Measurements from ENCODE around the gene SIRT5. TPM values are rescaled to one million over a fixed set of nuclear protein-coding genes. Genes with fewer than 3 reads are reported as not detected.

The SIRT5 gene
- total RNA-seq, 1 experiment from 2014 or later, result 10.9 TPM

DNA sequence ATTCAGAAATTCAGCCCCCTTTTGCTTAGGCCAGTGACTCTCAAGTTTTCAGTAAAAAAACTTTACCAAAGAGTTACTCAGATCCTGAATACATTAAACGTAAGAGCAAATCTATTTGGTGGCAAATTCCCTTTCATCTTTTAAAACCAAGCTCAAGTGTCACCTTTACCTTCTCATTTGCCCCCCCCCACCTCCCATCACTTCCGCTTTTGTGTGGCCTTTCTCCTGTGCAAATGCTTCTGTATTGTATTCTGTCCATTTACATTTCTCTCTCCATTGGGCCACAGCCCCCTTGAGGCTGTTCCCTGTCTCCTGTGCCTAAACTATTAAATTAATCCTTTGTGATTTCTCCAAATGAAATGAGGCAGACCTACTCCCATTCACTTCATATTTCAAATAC lies 42.7 kb downstream of the SIRT5 start:
- H3K27ac ChIP-seq (ENCODE audit: low read length), result no peak overlapping the region
- H3K4me1 ChIP-seq (ENCODE audit: insufficient read depth, low read length), result peaks cover 22% of the 10 kb centered on the region
- ATAC-seq (no peak), DNase-seq (no peak)
- ChIA-PET CTCF (no interaction called here), POLR2A (ENCODE audit: unreplicated experiment) (no interaction called here)
- H3F3A ChIP-seq (ENCODE audit: low read length, unreplicated experiment), result no peaks in the 10 kb centered on the region
- no peak overlapping the region for H2AFZ ChIP-seq (ENCODE audit: low read length)
- H3K36me3 ChIP-seq (ENCODE audit: low read depth, low read length), result peaks cover 45% of the 10 kb centered on the region
- no peaks in the 10 kb centered on the region for H3K27me3 ChIP-seq (ENCODE audit: low read length)
- H3K9me3 ChIP-seq (ENCODE audit: low read length), result no peaks in the 10 kb centered on the region
- peaks cover 44% of the 10 kb centered on the region for H3K79me2 ChIP-seq (ENCODE audit: low read length)
- no TSS peak for BruUV-seq (replicated peaks)
- H3K4me2 ChIP-seq (ENCODE audit: low read length), result peak overlapping the region; percentile 91
- peak overlapping the region; percentile 86 for H3K4me3 ChIP-seq (ENCODE audit: low read length)
- H4K20me1 ChIP-seq (ENCODE audit: low read length), result peaks cover 8% of the 10 kb centered on the region
- TF ChIP-seq, protein P1, sequence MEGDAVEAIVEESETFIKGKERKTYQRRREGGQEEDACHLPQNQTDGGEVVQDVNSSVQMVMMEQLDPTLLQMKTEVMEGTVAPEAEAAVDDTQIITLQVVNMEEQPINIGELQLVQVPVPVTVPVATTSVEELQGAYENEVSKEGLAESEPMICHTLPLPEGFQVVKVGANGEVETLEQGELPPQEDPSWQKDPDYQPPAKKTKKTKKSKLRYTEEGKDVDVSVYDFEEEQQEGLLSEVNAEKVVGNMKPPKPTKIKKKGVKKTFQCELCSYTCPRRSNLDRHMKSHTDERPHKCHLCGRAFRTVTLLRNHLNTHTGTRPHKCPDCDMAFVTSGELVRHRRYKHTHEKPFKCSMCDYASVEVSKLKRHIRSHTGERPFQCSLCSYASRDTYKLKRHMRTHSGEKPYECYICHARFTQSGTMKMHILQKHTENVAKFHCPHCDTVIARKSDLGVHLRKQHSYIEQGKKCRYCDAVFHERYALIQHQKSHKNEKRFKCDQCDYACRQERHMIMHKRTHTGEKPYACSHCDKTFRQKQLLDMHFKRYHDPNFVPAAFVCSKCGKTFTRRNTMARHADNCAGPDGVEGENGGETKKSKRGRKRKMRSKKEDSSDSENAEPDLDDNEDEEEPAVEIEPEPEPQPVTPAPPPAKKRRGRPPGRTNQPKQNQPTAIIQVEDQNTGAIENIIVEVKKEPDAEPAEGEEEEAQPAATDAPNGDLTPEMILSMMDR (conservative IDR thresholded peaks at IDR 0.05; ENCODE audit: low read depth, low read length), result peak; percentile 12; the same call in 1 of the 2 replicates
- no peak for TF ChIP-seq EZH2phosphoT487 (IDR thresholded peaks at IDR 0.05; ENCODE audit: borderline replicate concordance, low read length)
- TF ChIP-seq EZH2 (IDR thresholded peaks at IDR 0.05; ENCODE audit: low read length, unreplicated experiment), result no peak
- intact Hi-C loops (cut with micrococcal nuclease), result loop anchor here (5.0 kb wide), 1 partner anchor 180 kb away; no protein-coding TSS in a partner anchor
- no peaks in the 10 kb centered on the region for H3K9me2 ChIP-seq (replicated peaks; ENCODE audit: low read length)
- no peak overlapping the region for H3K9ac ChIP-seq (ENCODE audit: low read length)

DNA sequence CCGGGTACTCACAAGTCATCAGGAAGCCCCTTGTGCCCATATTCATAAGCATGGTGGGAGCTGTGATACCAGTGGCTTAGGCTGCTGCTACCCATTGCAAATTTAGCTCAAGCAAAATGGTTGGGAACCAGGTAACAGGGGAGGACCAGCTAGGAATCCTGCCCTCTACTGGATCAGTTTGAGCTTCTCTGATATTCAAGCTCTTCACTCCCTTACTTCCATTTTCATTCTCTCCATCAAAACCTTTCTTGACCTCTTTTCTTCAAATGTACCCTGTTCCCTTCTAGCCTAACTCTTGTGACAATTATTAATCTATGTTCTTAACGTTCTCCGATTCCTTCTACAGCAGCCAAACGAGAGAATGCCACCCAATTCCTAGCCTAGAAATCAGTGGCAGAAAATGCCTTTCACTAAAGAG lies 50.5 kb downstream of the SIRT5 start:
- peak; percentile 69 for DNase-seq
- intact Hi-C loops (cut with micrococcal nuclease), result no loop called here

More for the DNA sequence above, 50.5 kb downstream of the SIRT5 start:
- no peak overlapping the region for H3K9ac ChIP-seq (ENCODE audit: low read length)
- no peak overlapping the region for H3K4me3 ChIP-seq (ENCODE audit: low read length)
- BruUV-seq (replicated peaks), result no TSS peak
- H3K4me2 ChIP-seq (ENCODE audit: low read length), result no peak overlapping the region
- no peaks in the 10 kb centered on the region for H3K9me3 ChIP-seq (ENCODE audit: low read length)
- H4K20me1 ChIP-seq (ENCODE audit: low read length), result no peaks in the 10 kb centered on the region
- no peaks in the 10 kb centered on the region for H3K4me1 ChIP-seq (ENCODE audit: insufficient read depth, low read length)
- TF ChIP-seq, protein P1 (conservative IDR thresholded peaks at IDR 0.05; ENCODE audit: low read depth, low read length), result peak; percentile 75
- no peak for TF ChIP-seq EZH2phosphoT487 (IDR thresholded peaks at IDR 0.05; ENCODE audit: borderline replicate concordance, low read length)
- no peaks in the 10 kb centered on the region for H3K9me2 ChIP-seq (replicated peaks; ENCODE audit: low read length)
- H3K27me3 ChIP-seq (ENCODE audit: low read length), result no peaks in the 10 kb centered on the region
- H2AFZ ChIP-seq (ENCODE audit: low read length), result no peak overlapping the region
- CTCF ChIA-PET, result interaction anchor here (0.9 to 1.1 kb wide), 3 partner anchors 11 to 170 kb away, joined by 3 to 4 read pairs (median 3); no protein-coding TSS in a partner anchor
- peak; percentile 85 for ATAC-seq
- no peak overlapping the region for H3K27ac ChIP-seq (ENCODE audit: low read length)
- H3K79me2 ChIP-seq (ENCODE audit: low read length), result no peaks in the 10 kb centered on the region
- POLR2A ChIA-PET (ENCODE audit: unreplicated experiment), result interaction anchor here (0.7 kb wide), 1 partner anchor 102 kb away, joined by 3 read pairs; no protein-coding TSS in a partner anchor
- peaks cover 71% of the 10 kb centered on the region for H3K36me3 ChIP-seq (ENCODE audit: low read depth, low read length)
- H3F3A ChIP-seq (ENCODE audit: low read length, unreplicated experiment), result no peaks in the 10 kb centered on the region

Measured in PC-3 (cell line).